ENCODE data around the gene RASL10A.

GRCh38 chr22:29348956-29349355 lies 33.5 kb upstream of the RASL10A start:
- no peak for TF ChIP-seq CTCF (conservative IDR thresholded peaks at IDR 0.05 in 1 of 2, IDR thresholded peaks at IDR 0.05 in 1 of 2; ENCODE audit: low read depth in 1 of 2, low read length in 2 of 2)
- TF ChIP-seq EZH2 (IDR thresholded peaks at IDR 0.05; ENCODE audit: low read length, missing control alignments) = no peak

All from fibroblast of lung (primary cell).